RPMI8226 (cell line): ENCODE data around the gene CEP152.
A peak's percentile ranks its signal among the peaks of the same experiment; 100 is the strongest.
"Not testable (repeated sequence)": the region's sequence is repeated elsewhere in the genome, so short reads cannot be mapped to it uniquely, and the experiment has no call there.

Source experiments
- DNase-seq: peaks from one replicate; pipeline ENCODE4 v3.0.0-alpha.2; 2015

Gene CEP152, protein sequence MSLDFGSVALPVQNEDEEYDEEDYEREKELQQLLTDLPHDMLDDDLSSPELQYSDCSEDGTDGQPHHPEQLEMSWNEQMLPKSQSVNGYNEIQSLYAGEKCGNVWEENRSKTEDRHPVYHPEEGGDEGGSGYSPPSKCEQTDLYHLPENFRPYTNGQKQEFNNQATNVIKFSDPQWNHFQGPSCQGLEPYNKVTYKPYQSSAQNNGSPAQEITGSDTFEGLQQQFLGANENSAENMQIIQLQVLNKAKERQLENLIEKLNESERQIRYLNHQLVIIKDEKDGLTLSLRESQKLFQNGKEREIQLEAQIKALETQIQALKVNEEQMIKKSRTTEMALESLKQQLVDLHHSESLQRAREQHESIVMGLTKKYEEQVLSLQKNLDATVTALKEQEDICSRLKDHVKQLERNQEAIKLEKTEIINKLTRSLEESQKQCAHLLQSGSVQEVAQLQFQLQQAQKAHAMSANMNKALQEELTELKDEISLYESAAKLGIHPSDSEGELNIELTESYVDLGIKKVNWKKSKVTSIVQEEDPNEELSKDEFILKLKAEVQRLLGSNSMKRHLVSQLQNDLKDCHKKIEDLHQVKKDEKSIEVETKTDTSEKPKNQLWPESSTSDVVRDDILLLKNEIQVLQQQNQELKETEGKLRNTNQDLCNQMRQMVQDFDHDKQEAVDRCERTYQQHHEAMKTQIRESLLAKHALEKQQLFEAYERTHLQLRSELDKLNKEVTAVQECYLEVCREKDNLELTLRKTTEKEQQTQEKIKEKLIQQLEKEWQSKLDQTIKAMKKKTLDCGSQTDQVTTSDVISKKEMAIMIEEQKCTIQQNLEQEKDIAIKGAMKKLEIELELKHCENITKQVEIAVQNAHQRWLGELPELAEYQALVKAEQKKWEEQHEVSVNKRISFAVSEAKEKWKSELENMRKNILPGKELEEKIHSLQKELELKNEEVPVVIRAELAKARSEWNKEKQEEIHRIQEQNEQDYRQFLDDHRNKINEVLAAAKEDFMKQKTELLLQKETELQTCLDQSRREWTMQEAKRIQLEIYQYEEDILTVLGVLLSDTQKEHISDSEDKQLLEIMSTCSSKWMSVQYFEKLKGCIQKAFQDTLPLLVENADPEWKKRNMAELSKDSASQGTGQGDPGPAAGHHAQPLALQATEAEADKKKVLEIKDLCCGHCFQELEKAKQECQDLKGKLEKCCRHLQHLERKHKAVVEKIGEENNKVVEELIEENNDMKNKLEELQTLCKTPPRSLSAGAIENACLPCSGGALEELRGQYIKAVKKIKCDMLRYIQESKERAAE (N-terminal part only)

GRCh38 chr15:48810414-48811324 lies at the start of gene CEP152:
TSS of gene CEP152 (minus strand) at chr15:48811069. CDS start at chr15:48805649, 5,420 bp downstream.
- peak; percentile 100 for DNase-seq

GRCh38 chr15:48859426-48859825 lies 48.6 kb upstream of the CEP152 start:
- no peak for DNase-seq

GRCh38 chr15:48858401-48858800 lies 47.5 kb upstream of the CEP152 start:
- no peak for DNase-seq

- no peak for DNase-seq
Observed at GRCh38 chr15:48856942-48857341, 46.1 kb upstream of the CEP152 start.

DNA sequence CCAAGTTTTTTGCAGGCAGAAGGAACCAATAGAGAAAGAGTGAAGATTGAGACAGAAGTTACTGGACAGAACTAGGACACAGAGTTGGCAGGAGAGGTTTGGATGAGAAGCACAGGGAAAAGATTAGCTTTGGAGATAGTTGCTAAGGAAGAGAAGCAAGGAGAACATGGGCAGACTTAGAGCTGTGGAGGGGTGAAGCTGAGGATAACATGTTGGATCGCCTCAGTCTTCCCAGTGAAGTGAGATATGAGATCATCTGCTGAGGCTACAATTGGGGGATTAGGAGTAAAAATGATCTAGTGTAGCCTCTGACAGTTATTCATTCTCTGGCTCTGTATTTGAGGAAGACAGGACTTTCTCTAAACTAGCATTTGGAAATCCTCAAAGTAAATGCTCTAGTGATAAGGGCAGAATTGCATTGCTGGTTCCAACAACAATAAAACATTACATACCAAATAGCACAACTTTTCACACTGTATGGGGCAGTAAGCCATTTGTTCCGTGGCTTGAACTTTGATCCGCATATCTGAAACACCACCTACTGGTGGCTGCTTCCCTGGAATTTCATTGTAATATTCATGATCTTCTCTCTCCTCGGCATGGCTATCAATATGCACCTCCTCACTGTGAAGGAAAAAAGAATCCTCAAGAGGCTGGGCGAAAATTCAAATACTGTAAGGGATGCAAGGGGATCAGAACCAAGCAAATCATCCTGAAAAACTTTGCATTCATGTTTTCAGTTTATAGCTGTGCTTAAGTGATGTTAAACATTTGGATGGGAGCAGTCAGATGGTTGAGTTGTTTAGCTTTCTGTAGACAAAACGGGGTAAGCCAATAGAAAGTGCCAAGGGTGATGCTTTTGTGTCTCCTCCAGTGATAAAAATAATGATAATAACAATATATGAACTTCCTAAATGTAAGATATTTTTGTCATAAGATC lies 44.9 kb upstream of the CEP152 start:
- DNase-seq: peak; percentile 25

- DNase-seq: not testable (repeated sequence)
Observed at GRCh38 chr15:48854434-48854833, 43.6 kb upstream of the CEP152 start.

DNA sequence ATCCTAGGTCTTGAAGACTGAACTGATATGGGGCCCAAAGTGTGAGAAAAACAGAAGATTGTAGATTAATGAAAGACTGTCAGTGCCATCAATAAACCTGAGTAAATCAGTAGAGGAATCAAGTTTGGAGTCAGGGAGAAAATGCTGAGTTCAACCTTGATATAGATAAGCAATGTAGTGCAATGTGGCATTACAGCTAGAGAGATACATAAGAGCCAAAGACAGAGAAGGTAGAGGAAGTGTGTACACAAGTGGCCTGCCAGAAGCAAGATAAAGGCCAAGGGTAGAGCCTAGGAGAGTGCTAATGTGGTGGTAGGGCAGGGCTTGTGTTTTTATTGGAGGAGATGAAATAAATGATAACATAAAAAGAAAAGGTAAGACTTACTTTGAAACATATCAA lies 41.1 kb upstream of the CEP152 start:
- DNase-seq: no peak

DNA sequence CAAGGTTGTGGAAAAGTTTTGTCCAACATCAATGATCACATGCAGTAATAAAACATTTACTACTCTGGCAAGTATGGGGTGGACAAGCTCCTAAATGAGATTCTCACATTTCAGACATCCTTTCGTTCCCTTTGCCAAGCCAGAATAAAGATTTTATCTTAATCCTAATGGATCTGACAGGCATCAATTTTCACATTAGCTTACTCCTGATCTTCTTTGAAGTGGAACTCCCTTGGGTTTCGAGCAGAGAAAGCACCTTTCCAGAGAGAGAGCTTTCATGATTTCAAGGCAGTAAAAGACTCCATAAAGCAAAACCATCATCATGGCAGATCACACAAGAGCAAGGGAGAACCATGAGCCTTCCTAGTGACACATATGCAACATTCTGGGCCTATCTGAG lies 39.8 kb upstream of the CEP152 start:
- no peak for DNase-seq

DNA sequence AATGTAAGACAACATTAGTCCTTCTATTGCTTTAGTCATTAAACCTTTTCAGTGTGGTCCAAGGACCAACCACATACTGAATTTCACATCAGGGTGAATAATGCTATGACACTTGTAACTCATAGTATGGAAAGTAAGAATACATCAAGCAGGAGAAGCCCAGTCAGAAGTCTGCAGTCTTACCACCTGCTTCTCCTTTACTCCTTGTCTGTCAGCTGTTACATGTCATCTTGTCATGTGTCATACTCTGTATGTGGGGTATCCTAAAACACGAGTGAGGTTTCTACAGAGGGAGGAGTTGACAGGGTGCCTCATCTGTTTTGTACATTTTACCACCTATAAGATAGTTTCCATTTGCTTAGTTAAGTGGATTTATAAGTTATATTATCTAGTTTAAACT lies 34.3 kb upstream of the CEP152 start:
- DNase-seq: no peak

DNA sequence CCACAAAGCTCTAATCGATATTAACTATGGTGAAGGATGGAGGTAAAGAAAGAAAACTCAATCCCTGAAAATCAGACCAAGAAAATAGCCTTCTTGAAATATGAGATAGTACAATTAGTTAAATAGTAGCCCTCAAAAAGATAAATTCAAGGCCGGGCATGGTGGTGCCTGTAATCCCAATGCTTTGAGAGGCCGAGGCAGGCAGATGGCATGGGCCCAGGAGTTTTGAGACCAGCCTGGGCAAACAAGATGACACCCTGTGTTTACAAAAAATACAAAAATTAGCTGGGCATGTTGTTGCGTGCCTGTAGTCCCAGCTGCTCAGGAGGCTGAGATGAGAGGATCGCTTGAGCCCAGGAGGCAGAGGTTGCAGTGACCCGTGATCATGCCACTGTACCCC lies 31.6 kb upstream of the CEP152 start:
- DNase-seq: no peak

DNA sequence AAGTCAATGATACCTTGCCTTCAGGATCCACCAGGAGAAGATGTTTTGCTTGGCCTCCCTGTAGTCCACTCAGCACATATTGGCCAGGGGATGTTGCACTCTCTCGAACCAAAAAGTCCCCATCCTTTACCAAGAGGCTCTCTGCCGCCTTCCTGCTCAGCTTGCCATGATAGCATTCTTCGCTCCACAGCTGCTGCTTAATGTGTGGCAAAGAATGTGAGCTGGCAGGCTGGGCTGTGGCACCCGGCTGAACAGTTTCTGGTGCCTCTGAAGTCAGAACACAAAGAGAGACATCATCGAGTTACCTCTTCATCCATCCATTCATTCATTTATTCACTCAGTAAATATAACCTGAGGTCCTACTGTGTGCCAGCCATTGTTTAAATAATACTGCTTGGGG lies 23.9 kb upstream of the CEP152 start:
- no peak for DNase-seq

DNA sequence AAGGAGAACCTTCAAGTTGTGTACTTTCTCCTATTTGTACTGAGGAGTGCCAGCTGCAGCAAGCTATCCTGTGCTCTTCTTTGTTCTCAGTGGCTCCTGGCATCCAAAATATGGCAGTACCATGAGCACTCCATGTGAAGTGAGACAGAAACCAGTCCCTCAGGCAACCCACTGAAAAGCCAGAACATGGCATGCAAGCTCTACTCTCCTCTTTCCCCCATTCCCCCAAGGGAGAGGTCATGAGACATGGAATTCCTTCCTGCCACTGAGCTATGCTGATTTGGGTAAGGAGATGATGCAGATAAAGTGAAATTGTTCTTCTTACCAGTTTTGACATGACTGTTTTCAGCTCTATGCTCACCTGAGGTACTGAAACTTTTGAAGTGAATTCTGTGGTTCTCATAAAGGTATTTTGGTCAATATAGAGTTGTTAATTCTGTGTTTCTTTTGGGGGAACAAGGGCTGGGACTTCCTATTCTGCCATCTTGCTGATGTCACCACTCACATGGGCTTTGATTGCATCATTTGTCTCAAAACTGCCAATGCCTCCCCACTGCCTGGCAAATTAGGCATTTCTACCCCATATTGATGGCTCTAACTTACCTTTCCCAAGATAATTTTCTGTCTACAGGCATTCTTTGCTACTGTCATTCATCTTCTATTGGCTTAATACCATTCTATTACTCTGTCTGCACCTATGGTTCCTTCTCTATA lies 22.8 kb upstream of the CEP152 start:
- DNase-seq: no peak

DNA sequence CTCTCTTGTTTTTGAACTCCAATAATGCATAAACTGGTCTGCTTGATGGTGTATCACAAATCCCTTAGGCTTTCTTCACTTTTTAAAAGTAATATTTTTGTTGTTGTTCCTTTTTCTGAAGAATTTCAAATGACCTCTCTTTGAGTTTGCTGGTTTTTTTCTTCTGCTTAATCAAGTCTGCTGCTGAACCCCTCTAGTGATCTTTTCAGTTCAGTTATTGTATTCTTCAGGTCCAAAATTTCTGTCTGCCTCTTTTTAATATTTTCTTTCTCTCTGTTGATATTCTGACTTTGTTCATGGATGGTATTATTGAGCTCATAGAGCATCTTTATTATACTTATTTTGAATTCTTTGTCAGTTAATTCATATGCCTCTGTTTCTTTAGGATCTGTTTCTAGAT lies 21.8 kb upstream of the CEP152 start:
- DNase-seq: no peak

DNA sequence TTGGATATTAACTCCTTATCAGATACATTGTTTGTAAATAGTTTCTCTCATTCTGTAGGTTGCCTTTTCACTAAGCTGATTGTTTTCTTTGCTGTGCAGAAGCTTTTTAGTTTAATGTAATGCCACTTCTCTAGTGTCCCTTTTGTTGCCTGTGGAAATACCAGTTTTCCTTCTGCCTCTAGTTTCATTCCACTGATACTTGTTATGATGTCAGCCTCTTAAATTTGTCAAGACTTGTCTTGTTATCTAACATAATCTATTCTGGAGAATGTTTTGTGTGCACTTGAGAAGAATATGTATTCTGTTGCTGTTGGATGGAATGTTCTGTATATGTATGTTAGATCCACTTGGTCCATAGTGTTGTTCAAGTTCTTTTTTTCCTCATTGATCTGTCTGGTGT lies 18.0 kb upstream of the CEP152 start:
- DNase-seq: no peak

- DNase-seq: no peak
Observed at GRCh38 chr15:48828471-48828870, 17.6 kb upstream of the CEP152 start.

- no peak for DNase-seq
Observed at GRCh38 chr15:48825075-48825474, 14.2 kb upstream of the CEP152 start.

DNA sequence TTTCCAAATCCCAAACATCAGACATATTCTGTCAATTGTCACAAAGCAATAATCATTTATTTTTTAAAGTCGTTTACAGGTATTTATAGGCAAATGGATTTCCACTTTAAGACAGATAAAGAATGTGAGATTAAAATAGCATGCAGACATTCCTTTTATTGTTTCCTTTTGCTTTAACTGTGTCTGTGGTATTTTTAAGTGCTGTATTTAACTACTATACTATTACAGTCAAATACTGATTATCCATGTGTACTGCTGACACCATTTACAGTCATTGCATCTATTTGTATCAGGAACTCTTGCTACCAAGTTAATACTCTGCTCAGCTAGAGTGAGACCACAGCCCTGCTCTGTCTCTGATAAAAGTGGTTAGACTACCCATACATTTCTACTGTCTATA lies 12.8 kb upstream of the CEP152 start:
- no peak for DNase-seq

GRCh38 chr15:48823237-48823636 lies 12.4 kb upstream of the CEP152 start:
- DNase-seq: no peak

- DNase-seq: no peak
Observed at GRCh38 chr15:48814286-48814685, 3.4 kb upstream of the CEP152 start.

GRCh38 chr15:48811325-48811958 lies 573 bp upstream of the CEP152 start:
- peak; percentile 41 for DNase-seq
